CD14-positive monocyte (primary cell): ENCODE results near the gene KLHDC8A. TPM values are rescaled to one million over a fixed set of nuclear protein-coding genes. Genes with fewer than 3 reads are reported as not detected.

Experiments
- DNase-seq, 3 donors: peaks; one replicate each; pipeline ENCODE4 v3.0.0-alpha.2; 2011 to 2022
- H2AFZ ChIP-seq: 2 replicates; pipeline ENCODE4 v1.6.0; 2012; ENCODE audit warnings: mild to moderate bottlenecking, low read depth, low read length, inconsistent platforms; ENCODE audit not compliant: insufficient read depth, poor library complexity, severe bottlenecking
- H3K27ac ChIP-seq, 2 donors: 1 replicate in 1 of 2; 2 replicates in 1 of 2; pipeline ENCODE4 v1.5.1; 2012 to 2013; ENCODE audit warnings: low read length in 2 of 2, control low read depth in 1 of 2, inconsistent platforms in 1 of 2, low read depth in 1 of 2, mild to moderate bottlenecking in 1 of 2
- H3K27me3 ChIP-seq, 2 donors: one replicate each; pipeline versions ENCODE4 v1.6.0 to v1.6.1; 2011 to 2013; ENCODE audit warnings: low read length in 2 of 2; ENCODE audit not compliant: control insufficient read depth in 2 of 2, insufficient read depth in 2 of 2
- H3K36me3 ChIP-seq, 2 donors: replicated peaks in 1 of 2; 1 replicate in 1 of 2; 2 replicates in 1 of 2; pipeline versions ENCODE4 v1.5.1 to v1.6.1; 2012 to 2013; ENCODE audit warnings: low read length in 2 of 2, control low read depth in 1 of 2, inconsistent platforms in 1 of 2, mild to moderate bottlenecking in 1 of 2; ENCODE audit not compliant: insufficient read depth in 2 of 2, control insufficient read depth in 1 of 2
- H3K4me1 ChIP-seq, 2 donors: 1 replicate in 1 of 2; 2 replicates in 1 of 2; pipeline versions ENCODE4 v1.5.1 to v1.6.1; 2012 to 2013; ENCODE audit warnings: low read length in 2 of 2, control low read depth in 1 of 2, inconsistent platforms in 1 of 2, mild to moderate bottlenecking in 1 of 2, moderate library complexity in 1 of 2; ENCODE audit not compliant: insufficient read depth in 2 of 2, control insufficient read depth in 1 of 2
- H3K4me2 ChIP-seq: replicated peaks from 2 replicates; pipeline ENCODE3; 2012; ENCODE audit warnings: low read length, moderate library complexity, mild to moderate bottlenecking; ENCODE audit not compliant: poor library complexity, severe bottlenecking; ENCODE audit errors: extremely low read depth
- H3K4me3 ChIP-seq, 3 experiments: fragments of 200-600 bp in 1 of 3; sonication (generic) in 1 of 3; replicated peaks in 1 of 3; 1 replicate in 2 of 3; 2 replicates in 1 of 3; pipeline ENCODE4 v1.5.1; 2011 to 2013; ENCODE audit warnings: low read length in 3 of 3, mild to moderate bottlenecking in 3 of 3, control low read depth in 2 of 3, low read depth in 2 of 3, inconsistent platforms in 1 of 3, moderate library complexity in 1 of 3
- H3K79me2 ChIP-seq: 2 replicates; pipeline ENCODE4 v1.6.0; 2012; ENCODE audit warnings: mild to moderate bottlenecking, control low read depth, inconsistent platforms, low read length, moderate library complexity; ENCODE audit not compliant: insufficient read depth
- H3K9ac ChIP-seq: 2 replicates; pipeline ENCODE4 v1.6.0; 2017; ENCODE audit warnings: low read length, mild to moderate bottlenecking; ENCODE audit not compliant: insufficient read depth, poor library complexity, severe bottlenecking
- H3K9me3 ChIP-seq, 2 donors: replicated peaks in 1 of 2; 1 replicate in 1 of 2; 2 replicates in 1 of 2; pipeline versions ENCODE4 v1.5.1 to v1.6.1; 2012 to 2013; ENCODE audit warnings: low read length in 2 of 2, control low read depth in 1 of 2; ENCODE audit not compliant: control insufficient read depth in 1 of 2, insufficient read depth in 1 of 2
- H4K20me1 ChIP-seq: 2 replicates; pipeline ENCODE4 v1.6.0; 2012; ENCODE audit warnings: mild to moderate bottlenecking, low read length, control low read depth, moderate library complexity; ENCODE audit not compliant: insufficient read depth
- H3K27ac Mint-ChIP-seq, 7 donors: one replicate each; pipeline ENCODE4 v1.8.0; 2020; ENCODE audit warnings: mild to moderate bottlenecking in 7 of 7, mixed read lengths in 7 of 7, moderate library complexity in 6 of 7, inconsistent platforms in 2 of 7
- H3K27me3 Mint-ChIP-seq, 3 donors: one replicate each; pipeline ENCODE4 v1.8.0; 2021 to 2022; ENCODE audit warnings: low read depth in 3 of 3, mild to moderate bottlenecking in 3 of 3, mixed read lengths in 3 of 3, moderate library complexity in 3 of 3, inconsistent platforms in 1 of 3
- H3K36me3 Mint-ChIP-seq, 2 donors: one replicate each; pipeline ENCODE4 v1.8.0; 2020; ENCODE audit warnings: mixed read lengths in 2 of 2, inconsistent platforms in 1 of 2, mild to moderate bottlenecking in 1 of 2
- H3K4me1 Mint-ChIP-seq: one replicate; pipeline ENCODE4 v1.8.0; 2020; ENCODE audit warnings: mild to moderate bottlenecking, mixed read lengths
- H3K4me3 Mint-ChIP-seq, 2 donors: one replicate each; pipeline ENCODE4 v1.8.0; 2020; ENCODE audit warnings: mild to moderate bottlenecking in 2 of 2, mixed read lengths in 2 of 2, moderate library complexity in 1 of 2
- H3K9me3 Mint-ChIP-seq, 7 donors: one replicate each; pipeline ENCODE4 v1.8.0; 2020 to 2022; ENCODE audit warnings: mixed read lengths in 7 of 7, mild to moderate bottlenecking in 6 of 7, moderate library complexity in 6 of 7, inconsistent platforms in 2 of 7
- WGBS: methylation state at CpG from one replicate; pipeline ENCODE4 v1.1.5; 2013; ENCODE audit warnings: missing lambda C conversion rate; ENCODE audit not compliant: insufficient coverage; 5-methylcytosine and 5-hydroxymethylcytosine counted together
- intact Hi-C, 2 donors: fragments of 100-400 bp; cut with micrococcal nuclease; formaldehyde crosslinking; loops; one replicate each; pipeline versions ENCODE4 v1.15.0 to v1.15.1; 2023
- polyA plus RNA-seq, 3 donors: library from polyadenylated mRNA; depleted of rRNA in 1 of 3; unstranded in 2 of 3; stranded (reverse) in 1 of 3; fragments of 300-500 nt in 2 of 3; fragments of >200 nt in 1 of 3; fragmentation: Illumina TruSeq in 2 of 3; gene quantifications; 1 replicate in 2 of 3; 2 replicates in 1 of 3; pipeline ENCODE4 v1.2.3, GENCODE V29; 2012 to 2021
- TF ChIP-seq, protein P1 (sequence below): fragments of 200-600 bp; IDR thresholded peaks from one replicate; pipeline ENCODE4 v1.8.0; 2022; ENCODE audit warnings: antibody characterized with exemption, mild to moderate bottlenecking

The KLHDC8A gene
- polyA plus RNA-seq, 3 donors, result not detected

DNA sequence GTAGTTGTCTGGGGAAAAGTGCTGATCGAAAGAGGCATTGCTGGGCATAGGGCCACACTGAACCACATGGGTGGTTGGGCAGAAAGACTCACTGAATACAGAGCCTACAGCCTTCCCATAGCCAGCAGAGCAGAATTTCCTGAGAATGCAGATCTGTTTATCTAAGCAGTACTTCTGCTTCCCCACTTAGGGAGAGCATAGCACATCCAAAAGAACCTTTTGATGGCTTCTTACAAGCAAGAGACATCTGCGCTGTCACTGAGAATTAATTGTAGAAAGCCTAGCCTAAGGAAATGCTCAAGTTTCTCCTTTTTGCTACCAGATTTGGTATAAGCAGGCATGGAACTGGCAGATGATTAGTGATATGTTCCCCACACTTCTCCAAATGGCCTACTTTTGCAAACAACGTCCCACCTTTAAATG lies 13.0 kb upstream of the KLHDC8A start:
- Mint-ChIP-seq H3K4me3 (no peak overlapping the region), H3K9me3 (no peaks in the 10 kb centered on the region), H3K36me3 (no peaks in the 10 kb centered on the region), H3K4me1 (peaks cover 2% of the 10 kb centered on the region), H3K27ac (no peak overlapping the region), H3K27me3 (peaks cover 11 to 37% (median 11%) of the 10 kb centered on the region in 3 donors)
- H3K79me2 ChIP-seq, result no peaks in the 10 kb centered on the region
- WGBS, result 0% methylated on average over 1 of the region's 3 CpGs
- no peaks in the 10 kb centered on the region for H3K36me3 ChIP-seq
- H3K4me1 ChIP-seq, result no peaks in the 10 kb centered on the region
- intact Hi-C loops, result no loop called here
- TF ChIP-seq, protein P1, sequence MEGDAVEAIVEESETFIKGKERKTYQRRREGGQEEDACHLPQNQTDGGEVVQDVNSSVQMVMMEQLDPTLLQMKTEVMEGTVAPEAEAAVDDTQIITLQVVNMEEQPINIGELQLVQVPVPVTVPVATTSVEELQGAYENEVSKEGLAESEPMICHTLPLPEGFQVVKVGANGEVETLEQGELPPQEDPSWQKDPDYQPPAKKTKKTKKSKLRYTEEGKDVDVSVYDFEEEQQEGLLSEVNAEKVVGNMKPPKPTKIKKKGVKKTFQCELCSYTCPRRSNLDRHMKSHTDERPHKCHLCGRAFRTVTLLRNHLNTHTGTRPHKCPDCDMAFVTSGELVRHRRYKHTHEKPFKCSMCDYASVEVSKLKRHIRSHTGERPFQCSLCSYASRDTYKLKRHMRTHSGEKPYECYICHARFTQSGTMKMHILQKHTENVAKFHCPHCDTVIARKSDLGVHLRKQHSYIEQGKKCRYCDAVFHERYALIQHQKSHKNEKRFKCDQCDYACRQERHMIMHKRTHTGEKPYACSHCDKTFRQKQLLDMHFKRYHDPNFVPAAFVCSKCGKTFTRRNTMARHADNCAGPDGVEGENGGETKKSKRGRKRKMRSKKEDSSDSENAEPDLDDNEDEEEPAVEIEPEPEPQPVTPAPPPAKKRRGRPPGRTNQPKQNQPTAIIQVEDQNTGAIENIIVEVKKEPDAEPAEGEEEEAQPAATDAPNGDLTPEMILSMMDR, result no peak
- no peak overlapping the region for H3K4me3 ChIP-seq
- H2AFZ ChIP-seq, result no peak overlapping the region
- no peak overlapping the region for H3K27ac ChIP-seq
- peak overlapping the region; percentile 15 for H3K9ac ChIP-seq
- no peak for DNase-seq
- H3K27me3 ChIP-seq, result peaks cover 13 to 19% of the 10 kb centered on the region in 2 donors
- H4K20me1 ChIP-seq, result no peaks in the 10 kb centered on the region
- H3K4me2 ChIP-seq, result no peak overlapping the region
- H3K9me3 ChIP-seq, result no peaks in the 10 kb centered on the region

- no peaks in the 10 kb centered on the region for H3K36me3 Mint-ChIP-seq
- no peaks in the 10 kb centered on the region for H3K9me3 Mint-ChIP-seq
- no peak overlapping the region for H3K27ac Mint-ChIP-seq
- no peaks in the 10 kb centered on the region for H3K9me3 ChIP-seq
- H3K9ac ChIP-seq, result no peak overlapping the region
- DNase-seq, result no peak
- no peak overlapping the region for H3K4me3 Mint-ChIP-seq
- no peaks in the 10 kb centered on the region for H3K4me1 Mint-ChIP-seq
- H3K27me3 ChIP-seq, result peaks cover 6 to 7% of the 10 kb centered on the region in 2 donors
- no peak overlapping the region for H2AFZ ChIP-seq
- intact Hi-C loops, result no loop called here
- no peak overlapping the region for H3K4me3 ChIP-seq
- no peaks in the 10 kb centered on the region for H4K20me1 ChIP-seq
- H3K27me3 Mint-ChIP-seq, result peaks cover 5 to 28% (median 9%) of the 10 kb centered on the region in 3 donors
- H3K4me2 ChIP-seq, result no peak overlapping the region
- no peaks in the 10 kb centered on the region for H3K36me3 ChIP-seq
- H3K27ac ChIP-seq, result no peak overlapping the region
- TF ChIP-seq, protein P1, result no peak
- H3K79me2 ChIP-seq, result no peaks in the 10 kb centered on the region
- no peaks in the 10 kb centered on the region for H3K4me1 ChIP-seq
- WGBS, result 60% methylated on average over 2 of the region's 6 CpGs
These were observed 11.8 kb upstream of the KLHDC8A start for GRCh38 chr1:205368478-205368877.
